Neural cell (in vitro differentiated cells): ENCODE measurements around the gene DZIP1. TPM values are rescaled to one million over a fixed set of nuclear protein-coding genes. Genes with fewer than 3 reads are reported as not detected.
"Not testable (repeated sequence)": the region's sequence is repeated elsewhere in the genome, so short reads cannot be mapped to it uniquely, and the experiment has no call there.

Source experiments
- H2AFZ ChIP-seq: fragments of 200-600, 300-800 bp; sonication (generic), shearing (Covaris generic); 2 replicates; pipeline ENCODE4 v1.6.0; 2014; ENCODE audit warnings: low read depth, mild to moderate bottlenecking, antibody characterized with exemption, low read length, moderate library complexity
- H3F3A ChIP-seq: fragments of 200-600 bp; shearing (Covaris generic); 2 replicates; pipeline ENCODE4 v1.6.1; 2016; ENCODE audit warnings: mild to moderate bottlenecking, moderate library complexity, mixed read lengths, antibody characterized with exemption, low read length; ENCODE audit not compliant: insufficient read depth, poor library complexity, severe bottlenecking
- H3K27ac ChIP-seq: fragments of 200-600, 300-800 bp; sonication (generic), shearing (Covaris generic); 2 replicates; pipeline ENCODE4 v1.5.1; 2014; ENCODE audit warnings: mild to moderate bottlenecking, low read length, moderate library complexity
- H3K27me3 ChIP-seq: fragments of 300-800, 200-600 bp; sonication (generic), shearing (Covaris generic); 2 replicates; pipeline ENCODE4 v1.6.0; 2014; ENCODE audit warnings: mild to moderate bottlenecking, low read depth, low read length, moderate library complexity; ENCODE audit not compliant: insufficient read depth
- H3K36me3 ChIP-seq: fragments of 300-800, 200-600 bp; sonication (generic), shearing (Covaris generic); 2 replicates; pipeline ENCODE4 v1.5.1; 2014; ENCODE audit warnings: mild to moderate bottlenecking, antibody characterized with exemption, low read length, moderate library complexity; ENCODE audit not compliant: insufficient read depth
- H3K4me2 ChIP-seq: fragments of 300-800, 200-600 bp; sonication (generic), shearing (Covaris generic); 2 replicates; pipeline ENCODE4 v1.6.0; 2014; ENCODE audit warnings: mild to moderate bottlenecking, low read length
- H3K4me3 ChIP-seq: fragments of 300-800, 200-600 bp; sonication (generic), shearing (Covaris generic); 2 replicates; pipeline ENCODE4 v1.5.1; 2014; ENCODE audit warnings: mild to moderate bottlenecking, low read length, moderate library complexity
- H3K79me2 ChIP-seq: fragments of 200-600 bp; shearing (Covaris generic); replicated peaks from 2 replicates; pipeline ENCODE4 v1.6.0; 2014; ENCODE audit warnings: mild to moderate bottlenecking, low read length, moderate library complexity; ENCODE audit not compliant: insufficient read depth
- H3K9ac ChIP-seq: fragments of 300-800, 200-600 bp; sonication (generic), shearing (Covaris generic); 2 replicates; pipeline ENCODE4 v1.6.1; 2016; ENCODE audit warnings: mild to moderate bottlenecking, low read length, mixed read lengths
- H3K9me2 ChIP-seq: fragments of 200-600 bp; shearing (Covaris generic); 2 replicates; pipeline ENCODE4 v1.6.1; 2016; ENCODE audit warnings: mild to moderate bottlenecking, low read length, mixed read lengths; ENCODE audit not compliant: insufficient read depth
- H3K9me3 ChIP-seq: fragments of 200-600, 300-800 bp; sonication (generic), shearing (Covaris generic); 2 replicates; pipeline ENCODE4 v1.6.1; 2016; ENCODE audit warnings: mild to moderate bottlenecking, mixed run types, low read length, moderate library complexity, mixed read lengths
- H4K20me1 ChIP-seq: fragments of 200-600 bp; shearing (Covaris generic); 2 replicates; pipeline ENCODE4 v1.6.1; 2016; ENCODE audit warnings: mild to moderate bottlenecking, mixed run types; ENCODE audit not compliant: insufficient read depth
- EP300 ChIP-seq: fragments of 450-650 bp; conservative IDR thresholded peaks from 2 replicates; pipeline ENCODE4 v1.6.1; 2014; ENCODE audit warnings: antibody characterized with exemption, mild to moderate bottlenecking, moderate library complexity; ENCODE audit not compliant: poor library complexity, severe bottlenecking
- EZH2 ChIP-seq: fragments of 200-600, 300-800 bp; shearing (Covaris generic), sonication (generic); IDR thresholded peaks from 2 replicates; pipeline ENCODE4 v1.6.1; 2014; ENCODE audit warnings: antibody characterized with exemption, low read length, borderline replicate concordance, mild to moderate bottlenecking; ENCODE audit not compliant: insufficient read depth, poor library complexity, severe bottlenecking
- MXI1 ChIP-seq: fragments of 450-650 bp; conservative IDR thresholded peaks from 2 replicates; pipeline ENCODE4 v1.6.1; 2014; ENCODE audit warnings: antibody characterized with exemption, mild to moderate bottlenecking; ENCODE audit not compliant: poor library complexity, severe bottlenecking
- POLR2AphosphoS5 ChIP-seq: IDR thresholded peaks from 2 replicates; pipeline ENCODE4 v1.6.1; 2012
- RAD21 ChIP-seq: fragments of 450-650 bp; conservative IDR thresholded peaks from 2 replicates; pipeline ENCODE4 v1.6.1; 2014; ENCODE audit warnings: antibody characterized with exemption, mild to moderate bottlenecking, moderate library complexity
- SMC3 ChIP-seq: fragments of 450-650 bp; conservative IDR thresholded peaks from 2 replicates; pipeline ENCODE4 v1.6.1; 2014; ENCODE audit warnings: antibody characterized with exemption, mild to moderate bottlenecking, moderate library complexity; ENCODE audit not compliant: poor library complexity
- TAF1 ChIP-seq: IDR thresholded peaks from 2 replicates; pipeline ENCODE4 v1.6.1; 2012; ENCODE audit warnings: low read depth
- polyA plus RNA-seq: library from polyadenylated mRNA; depleted of rRNA; stranded (reverse); fragments of >200 nt; gene quantifications from 2 replicates; pipeline ENCODE4 v1.2.3, GENCODE V29; 2014
- TF ChIP-seq, protein P1 (sequence below): fragments of 450-650 bp; IDR thresholded peaks from 2 replicates; pipeline ENCODE4 v1.5.1; 2014; ENCODE audit warnings: antibody characterized with exemption, mild to moderate bottlenecking, moderate library complexity; ENCODE audit not compliant: poor library complexity, severe bottlenecking
- TF ChIP-seq, protein P2 (sequence below): IDR thresholded peaks from 2 replicates; pipeline ENCODE4 v1.6.1; 2012; ENCODE audit warnings: borderline replicate concordance

The DZIP1 gene
- polyA plus RNA-seq, 1 donor from 2014 or later, result 35.3 TPM

DNA sequence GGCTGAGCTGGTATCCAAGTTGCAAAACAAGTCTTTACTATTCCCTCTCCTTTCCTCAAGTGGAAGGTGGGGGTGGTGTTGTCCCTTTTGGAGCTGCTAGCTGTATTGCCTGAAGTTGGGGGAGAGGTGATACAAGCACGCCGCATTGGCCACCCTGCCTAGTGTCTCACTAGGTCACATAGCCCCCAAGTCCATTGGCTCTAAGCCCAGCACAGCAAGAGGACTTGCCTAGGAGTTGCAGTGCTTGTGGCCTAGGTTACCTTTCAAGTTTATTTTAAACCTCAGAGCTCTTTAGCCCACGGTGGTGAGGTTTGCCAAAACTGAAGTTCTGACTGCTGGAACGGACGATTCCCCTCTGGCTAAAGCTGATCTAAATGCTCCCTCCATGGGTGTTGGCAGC lies 27.1 kb upstream of the DZIP1 start:
- Histone ChIP-seq H3K36me3 (no peaks in the 10 kb centered on the region), H3K9me2 (no peaks in the 10 kb centered on the region), H3F3A (no peaks in the 10 kb centered on the region), H3K4me3 (no peak overlapping the region), H3K27ac (no peak overlapping the region), H3K27me3 (no peaks in the 10 kb centered on the region), H4K20me1 (no peaks in the 10 kb centered on the region), H2AFZ (no peak overlapping the region), H3K79me2 (no peaks in the 10 kb centered on the region), H3K9ac (no peak overlapping the region), H3K9me3 (no peaks in the 10 kb centered on the region), H3K4me2 (no peak overlapping the region)
- no peak for TF ChIP-seq EP300
- TF ChIP-seq, protein P1, sequence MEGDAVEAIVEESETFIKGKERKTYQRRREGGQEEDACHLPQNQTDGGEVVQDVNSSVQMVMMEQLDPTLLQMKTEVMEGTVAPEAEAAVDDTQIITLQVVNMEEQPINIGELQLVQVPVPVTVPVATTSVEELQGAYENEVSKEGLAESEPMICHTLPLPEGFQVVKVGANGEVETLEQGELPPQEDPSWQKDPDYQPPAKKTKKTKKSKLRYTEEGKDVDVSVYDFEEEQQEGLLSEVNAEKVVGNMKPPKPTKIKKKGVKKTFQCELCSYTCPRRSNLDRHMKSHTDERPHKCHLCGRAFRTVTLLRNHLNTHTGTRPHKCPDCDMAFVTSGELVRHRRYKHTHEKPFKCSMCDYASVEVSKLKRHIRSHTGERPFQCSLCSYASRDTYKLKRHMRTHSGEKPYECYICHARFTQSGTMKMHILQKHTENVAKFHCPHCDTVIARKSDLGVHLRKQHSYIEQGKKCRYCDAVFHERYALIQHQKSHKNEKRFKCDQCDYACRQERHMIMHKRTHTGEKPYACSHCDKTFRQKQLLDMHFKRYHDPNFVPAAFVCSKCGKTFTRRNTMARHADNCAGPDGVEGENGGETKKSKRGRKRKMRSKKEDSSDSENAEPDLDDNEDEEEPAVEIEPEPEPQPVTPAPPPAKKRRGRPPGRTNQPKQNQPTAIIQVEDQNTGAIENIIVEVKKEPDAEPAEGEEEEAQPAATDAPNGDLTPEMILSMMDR, result no peak
- TF ChIP-seq, protein P2, sequence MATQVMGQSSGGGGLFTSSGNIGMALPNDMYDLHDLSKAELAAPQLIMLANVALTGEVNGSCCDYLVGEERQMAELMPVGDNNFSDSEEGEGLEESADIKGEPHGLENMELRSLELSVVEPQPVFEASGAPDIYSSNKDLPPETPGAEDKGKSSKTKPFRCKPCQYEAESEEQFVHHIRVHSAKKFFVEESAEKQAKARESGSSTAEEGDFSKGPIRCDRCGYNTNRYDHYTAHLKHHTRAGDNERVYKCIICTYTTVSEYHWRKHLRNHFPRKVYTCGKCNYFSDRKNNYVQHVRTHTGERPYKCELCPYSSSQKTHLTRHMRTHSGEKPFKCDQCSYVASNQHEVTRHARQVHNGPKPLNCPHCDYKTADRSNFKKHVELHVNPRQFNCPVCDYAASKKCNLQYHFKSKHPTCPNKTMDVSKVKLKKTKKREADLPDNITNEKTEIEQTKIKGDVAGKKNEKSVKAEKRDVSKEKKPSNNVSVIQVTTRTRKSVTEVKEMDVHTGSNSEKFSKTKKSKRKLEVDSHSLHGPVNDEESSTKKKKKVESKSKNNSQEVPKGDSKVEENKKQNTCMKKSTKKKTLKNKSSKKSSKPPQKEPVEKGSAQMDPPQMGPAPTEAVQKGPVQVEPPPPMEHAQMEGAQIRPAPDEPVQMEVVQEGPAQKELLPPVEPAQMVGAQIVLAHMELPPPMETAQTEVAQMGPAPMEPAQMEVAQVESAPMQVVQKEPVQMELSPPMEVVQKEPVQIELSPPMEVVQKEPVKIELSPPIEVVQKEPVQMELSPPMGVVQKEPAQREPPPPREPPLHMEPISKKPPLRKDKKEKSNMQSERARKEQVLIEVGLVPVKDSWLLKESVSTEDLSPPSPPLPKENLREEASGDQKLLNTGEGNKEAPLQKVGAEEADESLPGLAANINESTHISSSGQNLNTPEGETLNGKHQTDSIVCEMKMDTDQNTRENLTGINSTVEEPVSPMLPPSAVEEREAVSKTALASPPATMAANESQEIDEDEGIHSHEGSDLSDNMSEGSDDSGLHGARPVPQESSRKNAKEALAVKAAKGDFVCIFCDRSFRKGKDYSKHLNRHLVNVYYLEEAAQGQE, result no peak
- TF ChIP-seq POLR2AphosphoS5, result no peak
- no peak for TF ChIP-seq RAD21
- no peak for TF ChIP-seq MXI1
- TF ChIP-seq SMC3, result no peak
- no peak for TF ChIP-seq EZH2
- TF ChIP-seq TAF1, result no peak

DNA sequence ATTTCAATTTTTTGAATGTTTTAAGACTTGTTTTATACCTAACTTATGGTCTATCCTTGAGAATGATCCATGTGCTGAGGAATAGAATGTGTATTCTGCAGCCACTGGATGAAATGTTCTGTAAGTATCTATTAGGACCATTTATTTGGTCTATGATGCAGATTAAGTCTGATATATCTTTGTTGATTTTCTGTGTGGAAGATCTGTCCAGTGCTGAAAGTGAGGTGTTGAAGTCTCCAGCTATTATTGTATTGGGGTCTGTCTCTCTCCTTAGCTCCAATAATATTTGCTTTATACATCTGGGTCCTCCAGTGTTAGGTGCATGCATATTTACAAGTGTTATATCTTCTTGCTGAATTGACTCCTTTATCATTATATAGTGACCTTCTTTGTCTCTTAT lies 22.7 kb upstream of the DZIP1 start:
- H3K9me3 ChIP-seq, H3K36me3 ChIP-seq, H4K20me1 ChIP-seq, H3K9me2 ChIP-seq, H3K9ac ChIP-seq, H2AFZ ChIP-seq, H3K79me2 ChIP-seq, H3K27me3 ChIP-seq, H3K4me3 ChIP-seq, H3F3A ChIP-seq, H3K4me2 ChIP-seq, H3K27ac ChIP-seq: not testable (repeated sequence)

DNA sequence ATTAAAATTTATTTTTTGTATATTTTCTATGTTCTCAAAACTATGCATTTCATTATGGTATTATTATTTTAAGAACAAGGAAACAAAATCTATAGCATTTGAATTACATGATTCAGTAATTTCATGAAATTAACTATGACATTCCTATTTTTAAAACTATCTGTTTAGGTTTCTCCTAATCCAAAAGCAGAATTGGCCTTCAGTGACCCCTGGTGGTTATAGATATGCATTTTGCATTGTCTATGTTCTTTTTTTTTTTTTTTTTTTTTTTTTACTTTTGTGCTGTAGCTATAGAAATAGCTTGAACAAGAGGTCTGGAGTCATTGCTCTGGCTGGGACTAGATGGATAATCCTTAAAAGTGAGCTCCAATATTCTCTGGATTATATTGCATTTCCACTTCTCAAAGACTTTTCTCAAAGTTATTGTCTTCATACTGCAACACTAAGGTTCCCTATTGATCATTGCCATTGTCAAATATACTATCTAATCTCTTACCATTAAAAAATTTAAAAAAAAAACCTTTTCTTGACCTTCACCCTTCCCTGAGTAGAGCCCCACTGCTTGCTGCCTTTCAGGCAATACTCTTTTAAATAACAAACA lies 16.6 kb upstream of the DZIP1 start:
- Histone ChIP-seq H4K20me1 (no peaks in the 10 kb centered on the region), H3F3A (no peaks in the 10 kb centered on the region), H3K79me2 (no peaks in the 10 kb centered on the region), H3K27me3 (no peaks in the 10 kb centered on the region), H3K27ac (no peak overlapping the region), H3K4me3 (no peak overlapping the region), H3K9ac (no peak overlapping the region), H3K9me2 (no peaks in the 10 kb centered on the region), H2AFZ (no peak overlapping the region), H3K9me3 (no peaks in the 10 kb centered on the region), H3K36me3 (no peaks in the 10 kb centered on the region), H3K4me2 (no peak overlapping the region)
- TF ChIP-seq TAF1, result no peak
- no peak for TF ChIP-seq EP300
- TF ChIP-seq SMC3, result peak; percentile 56
- TF ChIP-seq, protein P1, result peak; percentile 63
- TF ChIP-seq MXI1, result no peak
- no peak for TF ChIP-seq EZH2
- TF ChIP-seq, protein P2, result no peak
- TF ChIP-seq POLR2AphosphoS5, result no peak
- peak; percentile 52 for TF ChIP-seq RAD21
